Left colon (tissue), 2 donors: ENCODE measurements around the gene PIK3C2G. TPM values are rescaled to one million over a fixed set of nuclear protein-coding genes. Genes with fewer than 3 reads are reported as not detected.

Experiments used
- total RNA-seq, 2 donors: library from RNA; stranded (reverse); fragmentation: NEBNext Ultra II Directional; extraction: Animal tissue kit (Norgen Biotek cat#: 25700); gene quantifications; one replicate each; pipeline ENCODE4 v1.2.1, GENCODE V29; 2021
- donor health status: DM: no; HTN: no; CAD: no.
- donor health status: DM: yes; HTN: yes; CAD: no.

The PIK3C2G gene
- total RNA-seq, 2 donors from 2014 or later, result 0.56 to 0.89 TPM

Other genes with a start within 250 kb of the PIK3C2G start
- 1 to 10 TPM; 2.7 to 6.2 TPM for gene RERGL, start 171.3 kb upstream of the PIK3C2G start, total RNA-seq